GM21723 (cell line): ENCODE measurements around the gene DAPP1.
"Not testable (repeated sequence)": the region's sequence is repeated elsewhere in the genome, so short reads cannot be mapped to it uniquely, and the experiment has no call there.

Source experiments
- ATAC-seq: cut with Tn5 transposase; IDR thresholded peaks from one replicate; pipeline ENCODE4 v1.9.1; 2021; ENCODE audit warnings: mild to moderate bottlenecking, moderate library complexity; ENCODE audit not compliant: unreplicated experiment

The DAPP1 gene

DNA sequence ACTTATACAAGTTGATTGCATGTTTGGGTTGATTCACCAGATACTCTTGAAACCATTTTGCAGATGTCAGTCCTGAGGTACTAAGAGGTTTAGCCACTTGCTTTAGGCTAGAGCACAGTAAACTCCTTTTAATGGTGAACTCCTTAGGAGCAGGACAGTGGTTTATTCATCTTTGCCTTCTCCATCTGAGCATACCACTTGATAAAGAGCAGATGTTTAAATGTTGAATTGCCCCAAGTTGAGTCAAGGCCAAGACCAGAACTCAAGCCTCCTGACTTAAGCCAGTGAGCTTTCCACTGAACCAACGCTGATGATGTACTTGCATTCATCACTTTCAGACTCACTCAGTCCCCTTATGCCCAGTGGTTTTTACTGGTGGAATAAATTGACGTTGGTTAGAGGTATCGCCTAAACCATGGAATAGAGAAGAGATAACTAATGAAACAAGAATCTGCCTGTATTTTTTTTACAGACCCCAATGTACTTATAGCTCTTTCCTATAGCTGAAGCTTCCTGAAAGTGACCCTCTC, 7.5 kb downstream of the DAPP1 start:
- ATAC-seq: no peak

DNA sequence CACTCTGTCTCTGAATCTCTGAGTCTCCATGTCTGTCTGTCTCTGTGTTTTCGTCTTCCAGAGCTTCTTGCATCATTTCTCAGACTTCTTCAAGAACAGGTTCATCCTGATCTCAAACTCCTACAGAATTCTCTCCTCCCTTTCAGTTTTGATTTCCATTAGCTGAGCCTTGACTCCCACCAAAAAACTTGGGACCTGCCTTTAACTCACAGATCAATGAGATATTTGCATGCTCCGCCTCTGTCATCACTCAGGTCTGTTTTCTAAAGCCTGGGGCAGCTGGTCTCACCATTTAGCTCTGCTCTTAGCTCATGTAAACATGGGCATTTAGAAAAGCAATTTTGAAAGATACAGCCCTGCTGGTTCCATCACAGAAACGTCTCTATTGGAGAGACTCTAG, 8.6 kb downstream of the DAPP1 start:
- no peak for ATAC-seq

DNA sequence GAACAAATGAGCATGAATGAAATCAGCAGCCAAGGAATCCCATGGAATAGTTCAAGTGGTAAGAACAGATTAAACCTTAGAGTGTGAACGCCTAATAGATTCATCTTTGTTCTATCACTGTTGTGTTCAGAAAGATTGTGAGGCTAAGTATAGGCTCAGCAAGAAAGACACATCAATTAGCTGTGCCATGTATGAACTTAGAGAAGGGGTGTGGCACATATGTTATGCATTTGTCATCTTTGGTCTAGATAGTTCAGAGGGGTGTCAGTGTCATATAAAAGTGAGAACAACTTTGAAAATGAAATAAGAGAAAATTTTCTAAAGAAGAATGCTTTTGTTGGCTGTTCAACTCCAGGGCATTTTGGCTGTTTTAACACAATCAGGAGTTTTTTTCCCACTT, 9.4 kb downstream of the DAPP1 start:
- no peak for ATAC-seq

DNA sequence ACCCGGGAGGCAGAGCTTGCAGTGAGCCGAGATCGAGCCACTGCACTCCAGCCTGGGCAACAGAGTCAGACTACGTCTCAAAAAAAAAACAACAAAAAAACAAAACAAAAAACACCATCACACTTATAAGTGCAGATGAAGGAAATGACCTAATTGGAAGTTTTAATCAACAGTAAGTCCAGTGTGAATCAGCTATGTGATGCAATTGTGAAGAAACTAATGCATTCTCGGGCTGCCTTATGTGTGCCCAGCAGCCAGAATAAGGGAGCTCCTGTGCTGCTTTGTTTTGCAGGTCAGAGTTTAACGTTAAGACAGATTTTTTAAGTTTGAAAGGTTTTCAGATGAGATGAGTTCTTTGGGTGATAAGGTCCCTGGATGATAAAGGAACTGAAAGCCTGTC, 10.8 kb downstream of the DAPP1 start:
- ATAC-seq: no peak

DNA sequence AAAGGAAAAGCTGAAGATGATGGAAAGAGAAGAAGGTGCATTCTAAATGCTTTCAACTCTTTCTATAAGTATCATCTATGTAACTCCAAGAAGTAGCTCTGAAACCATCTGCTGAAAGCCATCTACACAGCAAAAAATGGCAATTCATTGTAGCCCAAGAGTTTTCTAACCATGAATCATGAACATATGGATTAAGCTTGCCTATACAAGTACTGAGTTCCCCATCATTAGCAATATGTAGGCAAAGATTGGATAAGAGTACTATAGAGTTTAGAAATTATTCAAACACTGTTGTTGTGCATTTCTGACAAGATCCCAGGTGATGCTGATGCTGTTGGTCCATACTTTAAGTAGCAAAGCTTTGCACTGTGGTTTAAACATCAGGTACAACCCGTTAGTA, 11.2 kb downstream of the DAPP1 start:
- no peak for ATAC-seq

DNA sequence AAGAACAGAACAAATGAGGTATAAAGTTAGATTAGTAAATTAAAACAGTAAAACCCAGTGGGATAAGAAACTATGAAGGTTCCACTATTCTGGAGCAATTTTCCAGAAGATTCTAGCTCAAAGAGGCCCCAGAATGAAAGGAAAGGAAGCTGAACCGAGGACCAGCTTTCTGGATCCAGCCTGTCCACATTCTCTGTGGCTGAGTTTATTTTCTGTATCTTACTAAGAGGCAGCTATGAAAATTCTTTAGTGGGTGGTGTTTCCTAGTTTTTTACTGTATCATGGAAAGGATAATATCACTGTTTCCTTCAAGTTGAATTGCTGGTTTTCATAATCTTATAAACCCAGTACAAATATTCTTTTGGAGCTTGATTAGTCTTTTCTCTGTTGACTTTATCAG, 11.8 kb downstream of the DAPP1 start:
- ATAC-seq: no peak

DNA sequence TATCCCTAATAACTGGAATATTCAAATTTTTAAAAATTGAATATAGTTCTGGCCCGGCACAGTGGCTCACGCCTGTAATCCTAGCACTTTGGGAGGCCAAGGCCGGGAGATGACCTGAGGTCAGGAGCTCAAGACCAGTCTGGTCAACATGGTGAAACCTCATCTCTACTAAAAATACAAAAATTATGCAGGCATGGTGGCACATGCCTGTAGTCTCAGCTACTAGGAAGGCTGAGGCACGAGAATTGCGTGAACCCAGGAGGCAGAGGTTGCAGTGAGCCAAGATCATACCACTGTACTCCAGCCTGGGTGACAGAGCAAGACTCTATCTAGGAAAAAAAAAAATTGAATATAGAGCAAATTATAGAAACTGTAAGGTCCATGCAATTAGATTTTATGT, 13.4 kb downstream of the DAPP1 start:
- not testable (repeated sequence) for ATAC-seq

DNA sequence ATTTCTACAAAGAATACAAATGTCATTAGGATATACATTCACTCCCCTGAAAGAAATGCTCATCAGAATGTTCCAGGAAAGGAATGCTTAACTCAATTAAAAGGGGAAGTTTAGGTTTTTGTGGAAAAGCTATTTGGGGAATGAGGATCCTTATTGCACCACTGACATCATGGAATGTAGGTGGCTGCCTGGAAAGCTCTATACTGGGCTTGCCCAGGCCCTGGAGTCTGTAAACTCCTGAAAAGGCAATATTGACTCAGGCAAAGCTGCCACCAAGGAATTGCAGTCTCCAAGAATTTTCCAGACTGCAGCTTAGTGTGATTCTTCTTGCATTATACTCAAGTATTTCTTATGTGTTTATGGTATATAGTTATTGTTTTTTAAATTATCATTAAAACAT, 15.7 kb downstream of the DAPP1 start:
- no peak for ATAC-seq

DNA sequence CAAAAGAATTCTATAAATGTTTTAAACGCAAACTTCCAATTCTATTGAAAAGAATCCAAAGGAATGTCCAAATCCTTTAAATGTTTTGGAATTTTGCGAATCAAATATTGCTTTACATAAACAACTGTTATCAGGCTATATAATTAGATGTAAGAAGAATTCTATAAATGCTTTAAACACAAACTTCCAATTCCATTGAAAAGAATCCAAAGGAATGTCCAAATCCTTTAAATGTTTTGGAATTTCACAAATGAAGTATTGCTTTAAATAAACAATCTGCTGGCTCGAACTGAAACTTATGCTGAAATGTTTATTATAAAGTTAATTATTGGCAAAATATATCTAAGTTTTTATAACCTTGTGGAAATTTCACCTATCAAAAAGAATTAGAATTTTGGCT, 16.1 kb downstream of the DAPP1 start:
- no peak for ATAC-seq

DNA sequence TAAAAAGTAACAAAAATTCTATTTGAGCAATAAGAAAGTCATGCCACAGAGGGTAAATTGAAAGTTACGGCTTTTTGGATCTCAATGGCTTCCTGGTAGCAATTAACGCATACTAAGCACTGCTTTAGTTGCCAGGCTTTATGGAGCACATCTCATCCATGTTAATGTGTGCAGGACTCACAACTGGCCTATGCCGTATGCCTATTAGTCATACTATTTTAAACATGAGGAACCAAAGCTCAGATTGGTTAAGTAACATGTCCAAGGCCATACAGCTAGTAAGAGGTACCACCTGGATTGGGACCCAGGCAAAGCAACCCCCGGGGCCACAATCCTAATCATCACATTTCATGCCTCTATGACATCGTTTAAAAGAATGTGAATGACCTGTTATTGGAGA, 17.1 kb downstream of the DAPP1 start:
- ATAC-seq: no peak

DNA sequence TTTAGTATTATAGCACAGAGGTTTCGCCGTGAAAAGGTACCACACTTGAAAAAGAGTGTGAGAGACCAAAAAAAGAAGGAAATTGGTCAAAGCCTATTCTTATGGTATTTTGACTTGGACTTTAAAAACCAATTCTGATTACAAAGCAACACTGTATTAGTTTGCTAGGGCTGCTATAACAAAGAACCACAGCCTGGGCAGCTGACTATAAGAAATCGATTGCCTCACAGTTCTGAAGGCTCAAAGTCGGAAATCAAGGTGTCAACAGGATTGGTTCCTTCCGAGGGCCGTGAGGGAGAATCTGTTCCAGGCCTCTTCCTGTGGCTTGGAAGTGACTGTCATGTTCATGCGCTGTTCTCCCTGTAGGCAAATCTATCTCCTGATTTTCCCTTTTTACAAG, 17.9 kb downstream of the DAPP1 start:
- no peak for ATAC-seq

DNA sequence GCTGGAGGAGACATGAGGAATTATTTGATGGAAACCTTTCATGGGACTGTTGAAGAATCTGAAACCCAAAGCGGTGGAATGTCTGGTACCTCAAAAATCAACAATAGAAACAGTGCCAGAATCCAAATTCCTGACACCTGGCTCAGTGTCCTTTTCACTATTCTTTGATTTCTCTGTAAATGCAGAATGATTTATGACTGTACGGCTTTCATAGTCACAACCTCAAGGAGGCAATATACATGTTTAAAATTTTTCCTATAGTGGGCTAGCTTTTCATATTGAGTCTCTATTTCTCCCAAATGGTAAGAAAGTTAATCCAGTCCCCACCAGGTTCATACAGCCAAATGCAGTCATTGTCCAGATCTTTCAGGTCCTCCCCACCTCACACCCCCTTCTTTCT, 19.3 kb downstream of the DAPP1 start:
- no peak for ATAC-seq

DNA sequence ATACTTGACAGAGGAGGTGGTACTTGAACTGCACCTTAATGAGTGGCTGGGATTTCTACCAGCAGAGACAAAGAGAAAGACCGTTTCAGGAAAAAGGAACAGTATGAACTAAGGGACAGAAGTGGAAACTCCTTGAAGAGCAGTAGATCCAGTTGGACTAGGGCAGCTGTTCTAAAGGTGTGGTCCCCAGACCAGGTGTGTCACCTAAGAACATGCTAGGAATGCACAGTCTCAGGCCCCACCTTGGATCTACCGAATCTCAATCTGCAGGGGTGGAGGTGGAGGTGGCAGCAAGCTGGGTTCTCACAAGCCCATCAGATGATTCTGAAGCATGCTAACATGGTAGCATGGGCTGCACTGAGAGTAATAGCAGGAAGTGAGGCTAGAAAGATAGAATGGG, 22.3 kb downstream of the DAPP1 start:
- no peak for ATAC-seq

DNA sequence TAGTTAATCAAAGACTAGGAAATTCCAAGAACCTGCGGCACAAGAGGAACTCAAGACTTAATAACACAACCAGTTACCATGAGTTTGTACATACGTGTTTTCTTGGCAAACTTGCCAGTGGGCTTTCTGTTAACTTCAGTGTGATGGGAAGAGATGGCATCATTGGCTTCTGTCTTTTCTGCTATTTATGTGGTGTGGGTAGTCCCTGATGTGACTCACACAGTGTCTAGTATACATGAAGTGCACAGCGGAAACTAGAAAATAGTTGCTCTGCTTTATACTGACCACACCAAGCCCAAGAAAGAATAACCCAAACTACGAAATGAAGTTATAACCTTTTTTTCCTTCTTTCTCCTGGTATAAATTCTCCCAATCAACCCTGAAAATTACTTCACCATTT, 24.5 kb downstream of the DAPP1 start:
- peak; percentile 60 for ATAC-seq

DNA sequence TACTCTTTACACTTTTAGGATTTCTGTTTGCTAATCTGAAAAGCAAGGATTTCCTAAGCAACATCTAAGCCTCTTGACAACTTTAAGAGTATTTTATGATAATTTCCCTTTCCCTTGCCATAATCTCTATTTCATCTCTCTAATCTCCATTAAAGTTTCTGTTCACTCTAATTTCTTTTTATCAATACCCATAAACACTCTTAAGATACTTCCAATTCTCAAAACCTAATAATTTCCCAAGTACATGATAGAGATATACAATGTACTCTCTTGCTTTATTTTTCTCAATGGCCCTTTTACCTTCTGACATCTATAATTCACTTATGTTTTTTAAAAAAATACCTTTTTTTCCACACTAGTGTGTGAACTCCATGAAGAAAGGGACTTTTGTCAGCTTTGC, 26.8 kb downstream of the DAPP1 start:
- no peak for ATAC-seq

DNA sequence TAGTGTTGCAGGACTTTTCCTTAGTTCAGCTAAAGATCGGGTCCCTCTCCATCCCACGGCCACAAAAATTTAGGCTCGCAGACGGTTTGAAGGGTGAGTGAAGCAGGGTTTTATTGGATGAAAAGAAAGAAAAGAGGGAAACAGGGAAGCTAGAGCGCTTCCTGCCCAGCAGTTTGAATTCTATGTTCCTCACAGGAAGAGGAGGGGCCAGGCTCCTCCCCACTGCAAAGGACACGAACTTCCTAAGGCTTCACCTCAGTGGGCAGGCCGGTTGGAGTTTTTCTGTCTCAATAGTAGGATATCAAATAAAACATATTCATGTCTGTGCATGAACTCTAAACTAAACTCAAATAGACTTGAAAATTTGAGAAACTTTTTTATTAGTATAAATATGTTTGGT, 27.4 kb downstream of the DAPP1 start:
- ATAC-seq: no peak

DNA sequence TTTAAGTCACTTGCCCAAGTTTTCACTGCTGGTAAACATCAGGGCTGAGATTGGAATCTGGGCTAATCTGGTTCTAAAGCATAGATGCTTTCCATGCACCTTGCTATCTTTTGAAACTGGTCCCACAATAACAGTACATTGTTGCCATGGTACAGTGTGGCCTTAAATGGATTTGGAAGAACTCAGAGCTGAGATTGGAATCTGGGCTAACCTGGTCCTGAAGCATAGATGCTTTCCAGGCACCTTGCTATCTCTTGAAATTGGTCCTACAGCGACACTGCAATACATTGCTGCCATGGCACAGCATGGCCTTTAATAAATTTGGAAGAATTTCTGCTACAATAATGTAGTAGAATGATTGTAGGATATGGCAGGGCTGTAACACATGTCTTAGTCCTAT, 28.6 kb downstream of the DAPP1 start:
- no peak for ATAC-seq

DNA sequence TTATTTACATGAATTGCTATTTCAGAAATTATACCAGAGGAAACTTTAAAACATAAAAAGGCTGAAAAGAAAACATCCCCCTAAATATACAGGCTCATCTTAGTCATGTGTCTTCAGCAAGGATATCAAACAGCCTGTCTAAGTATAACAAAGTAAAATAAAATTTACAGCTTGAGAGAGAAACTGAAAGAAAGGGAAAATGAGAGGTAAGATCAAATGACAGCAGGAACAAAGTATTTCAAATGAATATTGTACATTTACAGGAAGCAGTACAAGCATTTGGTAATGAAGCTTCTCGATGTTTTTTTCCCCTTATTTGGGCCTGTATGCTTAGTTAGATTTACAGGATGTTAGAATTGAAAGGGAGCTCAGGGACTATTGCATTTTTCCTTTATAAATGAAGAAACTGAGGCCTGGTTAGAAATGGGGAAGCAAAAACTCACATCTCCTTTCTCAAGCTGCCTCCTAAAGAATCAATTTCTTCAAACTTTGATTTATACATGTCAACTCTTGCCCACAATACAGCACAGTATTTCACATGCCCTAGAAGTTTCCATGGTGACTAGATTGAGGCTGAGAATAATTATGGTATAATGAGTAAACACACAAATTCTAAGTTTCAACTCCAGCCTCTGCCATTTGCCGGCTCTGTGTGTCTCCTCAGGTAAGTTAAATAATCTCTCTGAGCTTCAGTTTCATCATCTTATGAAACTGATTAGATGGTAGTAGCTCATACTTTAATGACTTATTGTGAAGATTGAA, 29.3 kb downstream of the DAPP1 start:
- no peak for ATAC-seq

DNA sequence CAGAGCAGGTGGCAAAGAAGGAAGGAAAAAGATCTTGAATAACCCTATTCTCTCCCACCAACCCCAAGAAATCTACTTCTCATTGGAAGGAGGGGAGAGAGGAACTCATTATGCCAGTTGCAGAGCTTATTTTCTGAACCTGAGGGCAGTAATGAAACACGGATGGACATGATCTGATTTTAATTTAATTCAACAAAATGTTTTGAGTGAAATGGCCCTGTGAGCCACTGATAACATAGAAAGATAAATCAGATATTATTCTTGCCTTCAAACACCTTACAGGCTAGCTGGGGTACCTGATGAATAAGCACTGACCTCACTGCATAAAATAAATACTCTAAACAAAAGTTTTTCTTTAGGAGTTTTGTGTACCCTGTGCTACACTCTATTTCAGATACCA, 30.3 kb downstream of the DAPP1 start:
- no peak for ATAC-seq

DNA sequence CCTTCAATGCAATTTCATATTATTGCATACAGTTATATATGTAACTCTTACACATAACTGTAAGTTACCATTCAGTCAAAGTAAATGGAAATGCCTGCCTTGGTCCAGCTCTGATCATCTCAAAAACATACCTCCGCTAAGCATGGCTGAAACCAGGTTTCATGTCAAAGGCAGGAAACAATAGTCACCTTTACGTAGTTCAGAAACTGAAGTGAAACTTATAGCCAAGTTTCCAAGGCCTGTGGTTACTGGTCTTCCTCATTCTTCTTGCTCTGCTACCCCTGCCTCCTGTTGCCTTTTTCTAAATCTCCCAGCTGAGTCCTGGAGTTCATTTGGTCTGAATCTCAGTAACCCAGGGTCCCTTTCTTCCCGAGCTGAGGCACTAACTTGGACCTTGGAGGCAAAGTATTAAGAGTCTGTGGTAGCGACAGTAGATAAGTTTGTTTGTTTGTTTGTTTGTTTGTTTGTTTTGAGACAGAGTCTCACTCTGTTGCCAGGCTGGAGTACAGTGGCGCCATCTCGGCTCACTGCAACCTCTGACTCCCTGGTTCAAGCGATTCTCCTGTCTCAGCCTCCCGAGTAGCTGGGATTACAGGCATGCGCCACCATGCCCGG, 30.8 kb downstream of the DAPP1 start:
- peak; percentile 78 for ATAC-seq

DNA sequence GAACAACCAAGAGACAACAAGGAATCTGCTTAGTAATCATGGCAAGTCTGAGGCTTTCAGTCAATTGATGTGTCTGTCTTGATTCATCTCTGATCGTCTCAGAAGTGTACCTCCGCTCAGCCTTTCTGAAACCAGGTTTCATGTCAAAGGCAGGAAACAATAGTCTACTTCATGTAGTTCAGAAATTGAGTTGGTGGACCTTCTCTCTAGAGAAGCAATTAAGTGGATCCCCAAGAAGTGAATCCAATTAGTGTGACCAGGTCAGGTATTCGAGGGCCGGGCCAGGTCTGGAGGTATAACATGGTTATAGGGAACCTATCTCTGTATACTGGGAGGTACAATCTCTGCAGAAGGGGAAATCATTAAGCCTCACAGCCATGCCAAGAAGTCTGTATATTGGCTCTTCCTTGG, 32.0 kb downstream of the DAPP1 start:
- peak; percentile 37 for ATAC-seq

DNA sequence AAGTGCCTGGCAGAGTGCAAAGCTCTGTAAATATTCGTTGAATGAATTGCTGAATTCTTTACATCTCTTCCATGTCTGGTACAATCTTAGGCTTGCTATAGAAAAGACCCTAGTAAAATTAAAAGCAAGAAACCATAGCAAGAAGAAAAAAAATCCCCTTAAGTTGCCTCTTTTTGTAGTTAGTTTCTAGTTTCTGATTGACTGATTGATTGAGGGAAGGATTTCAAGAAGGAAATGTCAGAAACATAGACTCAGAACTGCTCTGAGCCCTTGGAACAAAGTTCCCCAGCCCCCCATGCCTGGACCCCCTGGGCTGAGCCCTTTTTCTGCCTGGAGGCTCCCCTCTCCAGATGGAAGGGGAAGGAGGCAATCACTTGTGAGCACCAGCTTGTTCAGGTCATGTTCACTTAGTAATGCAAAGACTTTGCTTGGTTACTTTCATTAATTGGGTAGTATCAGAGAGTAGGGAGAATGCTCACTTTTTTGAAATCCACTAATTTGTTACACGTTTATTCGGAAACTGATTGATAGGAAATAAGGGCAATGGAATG, 35.6 kb downstream of the DAPP1 start:
- ATAC-seq: no peak
